Esophagus muscularis mucosa (tissue), 4 donors: ENCODE data around the gene PLB1.

Experiments
- CTCF ChIP-seq, 3 experiments: fragments of 200-600 bp in 2 of 3; fragments of 450-650 bp in 1 of 3; sonication (generic) in 2 of 3; IDR thresholded peaks; one replicate each; pipeline ENCODE4 v1.5.1; 2017 to 2019; ENCODE audit warnings: antibody characterized with exemption in 3 of 3, mild to moderate bottlenecking in 2 of 3, moderate library complexity in 1 of 3
- EP300 ChIP-seq: sonication (generic); formaldehyde crosslinking; IDR thresholded peaks from one replicate; pipeline ENCODE4 v1.6.1; 2017; ENCODE audit warnings: antibody characterized with exemption
- POLR2A ChIP-seq: fragments of 450-650 bp; IDR thresholded peaks from one replicate; pipeline ENCODE4 v1.6.1; 2017; ENCODE audit warnings: antibody characterized with exemption, moderate library complexity, mild to moderate bottlenecking, low read depth
- POLR2AphosphoS5 ChIP-seq, 2 donors: sonication (generic); formaldehyde crosslinking; IDR thresholded peaks; one replicate each; pipeline ENCODE4 v1.6.1; 2017; ENCODE audit warnings: antibody characterized with exemption in 2 of 2

GRCh38 chr2:28475088-28475595 lies 20.7 kb upstream of the PLB1 start:
- TF ChIP-seq EP300: no peak
- TF ChIP-seq CTCF (IDR thresholded peaks at IDR 0.05): no peak
- no peak for TF ChIP-seq POLR2A
- no peak for TF ChIP-seq POLR2AphosphoS5 (IDR thresholded peaks at IDR 0.05)
